NCI-H2196 (cell line): ENCODE measurements around the gene ADM.

Experiments used
- DNase-seq: peaks from one replicate; lab custom pipeline; 2025; ENCODE audit not compliant: unreplicated experiment; lab: John Stamatoyannopoulos, UW

ADM gene

DNA sequence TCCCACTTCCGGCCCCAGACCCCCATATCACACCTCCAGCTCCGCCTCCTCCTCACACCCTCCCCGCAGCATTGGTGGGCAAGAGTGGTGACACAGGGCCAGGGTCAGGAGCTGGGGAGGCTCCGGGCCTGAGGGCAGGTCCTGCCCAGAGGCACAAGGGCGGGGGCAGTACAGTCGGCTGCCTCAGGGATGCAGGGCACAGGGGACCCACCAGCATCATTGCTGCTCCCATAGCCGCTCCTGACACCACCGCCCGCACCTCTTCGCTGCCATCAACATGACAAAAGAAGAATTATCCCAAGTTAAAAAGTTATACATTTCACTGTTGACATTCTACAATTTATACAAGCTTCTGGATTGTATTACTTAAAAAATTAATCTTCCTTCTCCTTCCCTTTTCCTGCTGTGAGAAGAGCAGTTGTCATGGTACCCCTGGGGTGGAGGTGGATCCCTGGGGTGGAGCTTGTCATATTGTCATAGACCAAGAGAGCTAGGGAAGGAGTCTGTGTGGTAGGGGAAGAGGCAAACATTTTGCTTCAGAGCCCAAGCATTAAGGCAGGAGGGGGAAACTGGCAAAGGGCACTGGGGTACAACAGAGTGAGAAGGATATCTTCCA, 15.0 kb upstream of the ADM start:
- DNase-seq, result no peak

DNA sequence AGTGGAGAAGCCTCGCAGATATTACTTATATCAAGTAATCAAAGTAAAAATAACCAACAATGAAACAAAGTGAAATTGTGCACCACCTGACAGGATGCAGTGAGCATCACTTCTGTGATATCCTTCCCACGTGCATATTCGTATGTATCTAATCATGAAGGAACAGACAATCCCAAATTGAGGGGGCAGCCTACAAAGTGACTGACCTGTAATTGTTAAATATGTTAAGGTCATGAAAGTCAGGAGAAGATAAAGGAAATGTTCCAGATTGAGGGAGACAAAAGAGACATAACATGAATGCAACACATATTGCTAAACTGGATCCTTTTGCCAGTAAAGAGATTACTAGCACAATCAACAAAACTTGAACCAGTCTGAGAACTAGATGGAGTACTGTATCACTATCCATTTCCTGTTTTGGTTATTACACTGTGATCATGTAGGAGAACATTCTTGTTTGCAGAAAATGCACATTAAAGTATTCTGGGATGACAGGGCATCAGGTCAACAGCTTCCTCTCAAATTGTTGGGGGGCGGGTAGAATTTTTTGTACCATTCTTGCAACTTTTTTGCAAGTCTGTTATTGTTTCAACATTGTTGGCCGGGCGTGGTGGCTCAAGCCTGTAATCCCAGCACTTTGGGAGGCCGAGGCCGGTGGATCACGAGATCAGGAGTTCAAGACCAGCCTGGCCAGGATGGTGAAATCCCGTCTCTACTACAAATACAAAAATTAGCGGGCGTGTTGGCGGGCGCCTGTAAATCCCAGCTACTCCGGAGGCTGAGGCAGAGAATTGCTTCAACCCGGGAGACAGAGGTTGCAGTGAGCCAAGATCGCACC, 12.9 kb upstream of the ADM start:
- no peak for DNase-seq

DNA sequence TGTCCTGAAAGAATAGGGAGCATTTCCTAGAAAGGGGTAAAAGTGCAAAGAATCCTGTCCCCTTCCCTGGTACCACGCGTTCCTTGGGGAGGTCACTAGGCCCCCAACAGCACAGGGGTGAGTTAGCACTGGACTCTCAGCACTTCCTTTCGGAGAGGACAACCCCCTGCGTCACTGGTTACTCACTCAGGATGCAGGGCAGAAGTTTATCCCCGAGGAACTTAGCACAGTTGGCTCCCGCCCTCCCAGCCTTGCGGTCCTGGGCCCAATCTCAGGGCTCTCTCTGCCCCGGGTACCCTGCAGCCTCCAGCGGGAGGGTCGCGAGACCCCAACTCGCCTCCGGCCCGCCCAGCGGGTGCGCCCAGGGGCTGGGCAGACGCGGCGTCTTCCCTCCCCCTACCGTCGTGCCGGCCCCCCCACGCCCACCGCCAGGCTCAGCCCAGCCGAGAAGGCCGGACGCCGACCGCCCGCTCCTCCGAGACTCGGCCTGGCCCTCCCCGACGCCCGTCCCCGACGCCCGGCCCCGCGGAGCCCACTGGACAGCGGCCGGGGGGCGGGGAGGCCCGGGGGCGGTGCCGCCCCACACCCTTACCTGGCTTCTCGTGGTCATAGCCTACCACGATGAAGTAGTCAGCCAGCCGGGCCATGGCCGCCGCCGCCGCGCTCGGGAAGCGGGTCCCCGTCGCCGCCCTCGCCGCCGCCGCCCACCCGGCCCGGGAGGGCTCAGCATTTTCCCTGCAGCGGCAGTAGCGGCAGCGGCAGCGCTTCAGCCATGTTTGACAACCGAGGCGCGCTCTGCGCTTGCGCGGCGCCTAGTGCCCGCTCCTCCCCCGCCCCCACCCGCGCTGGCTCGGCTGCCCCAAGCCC, 11.2 kb upstream of the ADM start, which contains the start of gene SBF2:
Gene SBF2, minus strand, starts transcription at position 797 of the 867 bp plus-strand sequence. Its CDS starts 150 bp downstream, at position 647.
- DNase-seq, result peak; percentile 82

DNA sequence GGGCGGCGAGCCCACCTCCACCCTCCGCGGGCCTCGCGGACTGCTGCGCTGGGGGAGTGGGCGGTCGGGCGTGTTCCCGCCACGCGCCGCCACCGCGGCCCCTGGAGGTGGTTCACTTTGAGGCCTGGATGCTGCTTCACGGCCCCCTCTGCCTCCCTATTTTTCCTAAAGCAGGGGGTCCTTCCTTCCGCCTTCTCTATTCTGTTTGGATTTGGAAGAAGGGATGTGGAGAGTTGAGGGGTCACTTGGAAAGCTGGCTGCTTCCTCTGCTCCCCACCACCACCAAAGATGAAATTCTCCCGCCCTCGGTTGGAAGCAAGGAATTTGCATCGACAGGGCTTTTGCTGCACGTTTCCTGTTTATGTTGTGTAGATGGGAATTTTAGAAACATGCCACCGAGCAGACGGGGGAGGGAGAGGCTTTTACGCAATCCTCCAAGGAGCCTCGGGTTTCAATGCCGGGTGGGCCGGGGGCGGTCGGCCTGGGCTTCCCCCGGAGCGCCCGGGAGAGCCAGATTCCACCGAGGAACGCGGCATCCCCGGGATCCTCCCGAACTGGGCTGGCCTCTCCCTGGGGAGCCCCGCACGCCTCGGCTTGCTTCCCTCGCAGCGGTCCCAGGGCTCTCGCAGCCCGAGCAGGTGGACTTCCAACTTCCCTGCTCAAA, 10.5 kb upstream of the ADM start:
- no peak for DNase-seq

DNA sequence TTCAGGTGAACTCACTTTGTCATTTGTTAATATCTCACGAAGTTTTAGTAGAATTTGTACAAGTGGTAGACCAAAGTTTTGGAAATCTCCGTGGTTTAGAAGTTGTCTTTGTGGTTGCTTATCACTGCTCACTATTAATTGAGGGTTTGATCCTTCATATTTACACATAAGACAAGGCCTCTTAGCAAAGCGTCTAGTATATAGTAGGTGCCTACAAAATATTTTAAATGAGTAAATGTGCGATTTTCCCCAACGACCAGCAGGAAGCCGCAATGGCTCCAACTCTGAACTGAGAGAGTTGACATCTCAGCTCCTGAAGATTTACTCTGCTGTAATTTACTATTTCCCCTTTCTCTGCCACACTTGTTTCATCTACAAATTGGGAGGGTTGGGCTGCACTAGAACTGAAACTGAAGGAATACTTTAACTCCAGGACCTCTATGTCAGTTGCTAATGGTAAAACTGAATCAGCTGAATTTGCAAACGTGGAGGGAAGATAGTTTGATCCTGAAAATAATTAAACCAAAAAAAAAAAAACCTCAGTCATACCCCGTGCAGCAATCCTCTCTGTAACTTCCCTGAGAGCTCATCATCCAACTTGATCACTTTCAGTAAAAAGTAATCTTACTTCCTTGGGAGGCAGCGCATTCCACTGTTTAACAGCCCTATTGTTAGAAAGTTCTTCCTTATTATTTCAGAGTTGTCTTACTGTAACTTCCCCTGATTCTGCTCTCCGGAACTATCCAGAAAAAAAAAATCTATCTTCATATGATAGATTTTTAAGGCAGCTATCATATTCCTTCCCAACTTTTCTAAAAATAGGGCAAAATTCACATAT, 9.6 kb upstream of the ADM start:
- no peak for DNase-seq

DNA sequence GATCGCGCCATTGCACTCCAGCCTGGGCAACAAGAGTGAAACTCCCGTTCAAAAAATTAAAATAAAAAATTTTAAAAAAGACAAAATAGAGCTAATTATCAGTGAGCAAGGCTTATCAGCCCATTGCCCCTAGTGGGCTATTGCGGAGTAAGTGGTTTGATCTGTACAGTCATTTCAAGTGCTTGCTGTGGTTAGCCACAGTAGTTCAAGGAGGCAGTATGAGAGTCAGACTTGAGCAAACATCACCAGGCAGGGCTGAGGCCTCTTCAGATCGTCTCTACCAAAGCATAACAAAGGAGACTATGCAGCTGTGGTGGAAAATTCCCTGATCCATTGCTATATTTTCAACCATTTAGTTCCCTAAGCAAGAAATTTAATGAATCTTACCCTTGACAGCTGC, 6.5 kb upstream of the ADM start:
- peak; percentile 68 for DNase-seq

DNA sequence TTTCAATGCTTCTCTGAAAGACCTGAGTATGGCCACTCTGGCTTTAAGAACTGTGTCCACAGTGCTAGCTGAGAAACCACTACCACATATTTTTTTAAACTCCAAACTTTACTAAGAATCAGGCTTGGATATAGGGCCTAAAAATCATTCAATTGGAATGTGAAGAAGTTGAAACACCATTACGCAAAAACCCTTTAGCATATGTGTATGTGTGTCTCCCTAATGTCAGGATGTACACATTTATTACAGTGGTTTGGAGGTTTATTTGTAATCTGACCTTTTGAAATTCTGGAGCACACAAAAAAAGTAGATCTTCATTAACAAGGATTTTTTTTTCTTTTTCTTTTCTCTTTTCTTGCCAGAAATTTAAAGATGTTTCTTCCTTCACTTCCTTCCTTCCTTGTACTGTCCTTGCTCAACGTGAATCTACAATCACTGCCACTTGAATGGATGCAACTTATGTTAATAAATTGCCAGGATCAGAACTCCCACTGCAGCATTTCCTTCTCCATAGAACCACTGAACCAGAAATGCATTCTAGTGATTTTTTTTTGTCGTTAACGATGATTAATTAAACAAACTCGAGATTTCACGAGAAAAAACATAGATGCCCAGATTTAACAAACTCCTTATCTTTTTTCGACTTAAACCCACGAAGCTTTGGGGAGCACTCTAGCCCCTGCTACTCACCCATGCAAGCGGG, 3.1 kb upstream of the ADM start:
- DNase-seq, result no peak

DNA sequence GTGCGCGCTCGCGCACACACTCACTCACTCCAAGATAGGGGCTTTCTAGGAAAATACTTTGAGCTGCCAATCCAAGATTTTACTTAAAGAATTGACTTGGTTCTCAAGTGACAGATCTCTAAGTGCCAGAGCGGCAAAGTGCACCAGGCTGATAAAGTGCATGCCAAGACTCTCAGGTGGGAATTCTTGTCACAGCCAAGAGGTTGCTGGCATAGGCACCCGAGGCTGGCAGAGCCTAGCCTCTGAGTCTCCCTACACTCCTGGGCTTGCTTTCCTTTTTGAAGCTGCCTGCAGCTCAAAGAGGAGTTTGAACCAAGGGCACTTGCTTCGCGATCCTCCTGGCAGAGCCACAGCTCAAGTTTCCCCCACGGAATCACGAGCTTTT, 2.5 kb upstream of the ADM start:
- DNase-seq, result no peak

DNA sequence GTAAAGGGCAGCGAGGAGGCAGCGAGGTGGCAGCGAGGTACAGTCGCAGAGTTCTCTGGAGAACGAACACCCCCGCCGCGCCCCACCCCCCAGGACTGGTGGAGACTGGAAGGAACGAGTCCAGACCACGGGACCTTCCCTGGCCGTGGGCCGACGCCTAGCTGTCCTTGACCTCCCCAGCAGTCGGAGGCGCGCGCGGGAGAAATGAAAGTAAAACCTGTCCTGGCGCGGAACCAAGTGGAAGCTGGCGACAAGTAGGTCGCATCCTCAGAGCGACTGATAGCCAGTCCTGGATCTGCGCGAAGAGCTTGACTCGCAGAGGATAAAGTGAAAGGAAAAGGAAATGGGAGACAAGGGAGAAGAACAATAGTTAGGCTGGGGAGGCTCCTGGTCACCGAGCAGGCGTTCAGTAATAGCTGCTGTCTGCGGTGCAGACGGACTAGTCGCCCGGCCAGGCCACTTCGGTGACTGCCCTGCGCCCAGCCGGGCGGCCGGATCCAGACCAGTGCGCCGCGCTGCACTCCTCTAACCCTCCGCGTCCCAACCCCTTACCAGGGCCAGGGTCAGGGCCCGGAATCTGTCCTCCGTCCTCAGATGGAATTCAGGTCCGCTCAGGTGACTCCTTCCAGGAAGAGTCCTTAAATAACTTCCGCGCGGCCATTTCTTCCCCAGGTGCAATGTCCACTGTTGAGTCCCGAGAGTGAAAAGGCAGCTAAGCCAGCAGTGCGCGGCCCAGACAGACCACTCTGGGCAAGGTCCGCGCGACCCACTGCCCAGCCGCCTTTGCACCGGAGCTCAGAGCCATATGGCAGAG, 1.9 kb upstream of the ADM start:
- peak; percentile 69 for DNase-seq

DNA sequence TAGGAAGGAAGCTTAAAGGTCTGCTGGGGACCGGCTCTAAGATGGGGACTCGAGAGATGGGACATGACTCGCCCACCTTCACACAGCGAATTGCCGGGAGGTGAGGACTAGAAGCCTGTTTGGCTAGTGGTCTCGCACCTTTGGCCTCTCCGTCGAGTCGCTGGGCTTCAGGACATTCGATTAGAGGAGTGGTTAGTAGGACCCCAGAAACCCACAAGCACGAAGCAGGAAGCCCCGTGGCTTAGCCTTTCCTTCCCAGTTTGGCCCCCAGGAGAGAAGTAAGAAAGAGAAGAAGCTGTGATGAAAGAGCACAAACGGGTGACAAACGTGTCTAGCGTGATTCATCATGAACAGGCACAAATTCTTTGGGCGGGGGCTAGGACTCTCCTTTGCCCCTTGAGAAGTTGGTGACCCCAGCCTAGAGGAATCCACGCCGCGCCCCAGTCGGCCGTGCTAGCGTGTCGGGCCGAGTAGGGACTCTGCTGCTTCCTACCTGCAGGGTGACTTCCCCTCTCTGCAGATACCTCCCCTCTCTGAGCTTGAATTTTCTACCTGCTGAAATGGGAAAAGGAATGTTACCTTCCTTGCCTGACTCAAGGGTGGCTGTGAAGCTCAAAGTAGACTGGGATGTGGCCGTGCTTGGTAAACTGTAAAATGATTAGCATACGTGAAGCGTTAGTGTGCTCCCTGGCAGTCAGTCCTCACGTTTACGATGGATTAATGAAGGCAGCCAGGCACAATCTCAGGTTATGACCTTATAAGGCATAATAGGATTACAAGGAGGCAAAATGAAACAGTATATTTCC, 1.1 kb upstream of the ADM start:
- DNase-seq, result peak; percentile 55

DNA sequence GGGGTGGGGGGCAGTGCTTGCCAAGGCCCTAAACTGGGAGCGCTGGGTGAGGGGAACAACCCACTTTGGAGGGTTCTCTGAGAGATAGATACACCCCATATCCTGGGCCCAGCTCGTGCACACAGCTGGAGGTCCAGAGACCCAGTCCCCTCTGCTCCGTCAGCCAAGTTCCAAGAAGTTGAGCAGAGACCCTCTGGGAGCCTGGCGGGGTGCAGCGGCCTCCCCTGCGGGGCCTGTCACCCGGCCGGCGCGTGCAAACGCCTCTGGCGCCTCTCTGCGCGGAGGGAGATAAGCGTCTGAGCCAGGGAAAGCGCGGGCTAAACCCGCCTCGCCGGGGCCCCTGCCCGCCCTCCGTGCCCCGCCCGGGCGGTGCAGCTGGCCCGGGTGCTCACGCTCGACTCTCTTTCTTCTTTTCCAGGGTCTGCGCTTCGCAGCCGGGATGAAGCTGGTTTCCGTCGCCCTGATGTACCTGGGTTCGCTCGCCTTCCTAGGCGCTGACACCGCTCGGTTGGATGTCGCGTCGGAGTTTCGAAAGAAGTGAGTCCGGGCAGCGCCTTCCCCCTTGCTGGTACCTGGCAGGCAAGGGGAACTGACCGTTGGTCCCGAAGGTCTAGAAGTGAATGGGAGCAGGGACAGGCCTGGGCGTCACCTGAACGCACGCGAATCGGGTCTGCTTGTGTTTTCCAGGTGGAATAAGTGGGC, 540 bp downstream of the ADM start:
- peak; percentile 21 for DNase-seq

DNA sequence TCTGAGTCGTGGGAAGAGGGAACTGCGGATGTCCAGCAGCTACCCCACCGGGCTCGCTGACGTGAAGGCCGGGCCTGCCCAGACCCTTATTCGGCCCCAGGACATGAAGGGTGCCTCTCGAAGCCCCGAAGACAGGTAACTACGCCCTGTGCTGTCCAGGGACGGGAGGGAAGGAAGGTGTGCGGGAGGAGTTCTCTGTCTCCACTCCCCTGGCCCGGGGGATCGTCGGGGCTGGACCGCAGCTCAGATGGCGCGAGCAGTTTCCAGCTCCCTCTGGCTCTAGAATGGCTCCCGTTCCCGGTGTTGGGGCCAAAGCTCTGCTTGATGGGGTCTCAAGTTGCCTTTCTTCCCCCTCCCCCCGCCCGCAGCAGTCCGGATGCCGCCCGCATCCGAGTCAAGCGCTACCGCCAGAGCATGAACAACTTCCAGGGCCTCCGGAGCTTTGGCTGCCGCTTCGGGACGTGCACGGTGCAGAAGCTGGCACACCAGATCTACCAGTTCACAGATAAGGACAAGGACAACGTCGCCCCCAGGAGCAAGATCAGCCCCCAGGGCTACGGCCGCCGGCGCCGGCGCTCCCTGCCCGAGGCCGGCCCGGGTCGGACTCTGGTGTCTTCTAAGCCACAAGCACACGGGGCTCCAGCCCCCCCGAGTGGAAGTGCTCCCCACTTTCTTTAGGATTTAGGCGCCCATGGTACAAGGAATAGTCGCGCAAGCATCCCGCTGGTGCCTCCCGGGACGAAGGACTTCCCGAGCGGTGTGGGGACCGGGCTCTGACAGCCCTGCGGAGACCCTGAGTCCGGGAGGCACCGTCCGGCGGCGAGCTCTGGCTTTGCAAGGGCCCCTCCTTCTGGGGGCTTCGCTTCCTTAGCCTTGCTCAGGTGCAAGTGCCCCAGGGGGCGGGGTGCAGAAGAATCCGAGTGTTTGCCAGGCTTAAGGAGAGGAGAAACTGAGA, 1.4 kb downstream of the ADM start:
- DNase-seq, result no peak

DNA sequence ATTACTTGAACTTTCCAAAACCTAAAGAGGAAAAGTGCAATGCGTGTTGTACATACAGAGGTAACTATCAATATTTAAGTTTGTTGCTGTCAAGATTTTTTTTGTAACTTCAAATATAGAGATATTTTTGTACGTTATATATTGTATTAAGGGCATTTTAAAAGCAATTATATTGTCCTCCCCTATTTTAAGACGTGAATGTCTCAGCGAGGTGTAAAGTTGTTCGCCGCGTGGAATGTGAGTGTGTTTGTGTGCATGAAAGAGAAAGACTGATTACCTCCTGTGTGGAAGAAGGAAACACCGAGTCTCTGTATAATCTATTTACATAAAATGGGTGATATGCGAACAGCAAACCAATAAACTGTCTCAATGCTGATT, 2.1 kb downstream of the ADM start:
- no peak for DNase-seq

DNA sequence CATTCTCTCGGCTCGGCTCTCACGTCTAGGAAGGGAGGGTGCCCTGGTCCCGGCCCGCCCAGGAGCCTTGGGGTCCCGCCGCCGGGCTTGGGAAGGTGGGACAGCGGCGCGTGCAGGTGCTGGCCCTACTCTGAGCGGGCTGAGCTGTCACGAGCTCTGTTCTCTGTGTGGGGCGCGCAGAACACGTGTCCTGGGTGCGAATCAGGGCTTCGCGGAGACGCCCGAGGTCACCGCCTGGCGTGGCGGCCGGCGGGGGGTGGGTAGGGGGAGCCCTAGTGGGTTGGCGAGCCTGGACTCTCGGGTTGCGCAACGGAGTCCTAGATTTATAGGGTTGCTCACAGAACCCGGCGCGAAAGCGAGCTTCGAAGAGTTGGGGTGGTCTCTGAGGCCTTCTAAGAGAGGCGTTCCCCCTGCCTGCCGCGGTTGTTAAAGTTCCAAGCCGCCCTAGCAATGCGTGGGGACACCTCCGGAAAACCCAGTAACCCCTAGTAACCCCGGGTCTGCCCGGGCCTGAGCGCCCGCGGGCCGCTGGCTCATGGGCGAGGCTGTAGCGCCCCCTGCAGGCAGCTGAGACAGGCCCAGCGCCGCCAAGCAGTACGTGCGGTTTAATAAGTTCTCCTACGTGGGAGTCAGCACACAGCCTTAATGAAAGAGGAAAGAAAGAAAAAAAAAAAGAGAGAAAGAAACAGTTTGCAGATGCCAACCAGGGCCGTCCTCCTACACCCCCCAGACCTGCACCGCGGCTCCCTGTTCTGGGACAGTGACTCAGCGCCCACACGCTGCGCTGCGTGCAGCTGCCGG, 2.7 kb downstream of the ADM start:
- peak; percentile 90 for DNase-seq

DNA sequence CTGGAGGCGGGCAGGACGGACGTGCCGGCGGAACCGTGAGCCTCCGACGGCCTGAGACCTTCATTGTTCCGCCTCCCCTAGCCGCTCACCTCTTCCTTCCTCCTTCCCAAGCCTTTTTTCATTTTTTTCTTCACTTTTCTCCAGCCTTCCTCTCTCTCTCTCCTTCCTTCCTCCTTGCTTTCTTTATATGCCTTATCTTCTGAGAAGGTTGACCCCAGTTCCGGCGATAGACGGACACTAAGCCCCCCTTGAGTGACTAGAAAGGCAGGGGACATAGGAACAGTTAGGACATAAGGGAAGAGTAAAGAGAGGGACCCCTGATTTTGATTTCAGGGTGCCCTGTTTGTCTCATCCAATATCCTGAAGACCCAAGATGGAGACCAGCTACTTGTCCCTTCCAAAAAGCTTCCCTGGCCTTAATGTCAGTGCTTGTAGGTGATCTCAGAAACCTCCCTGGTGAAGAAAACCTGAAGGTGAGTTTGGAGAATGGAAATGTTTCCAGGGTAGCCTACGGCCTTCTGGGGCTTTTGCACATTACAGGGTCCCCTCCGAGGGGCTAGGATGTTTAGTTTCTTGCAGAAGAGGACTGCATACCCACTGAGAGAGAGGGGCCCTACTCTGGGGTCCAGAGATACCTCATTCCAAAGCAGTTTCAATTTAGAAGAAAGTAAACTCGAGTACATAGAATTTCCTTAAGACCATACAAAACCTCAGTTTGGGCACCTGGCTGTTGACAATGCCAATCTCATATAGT, 3.5 kb downstream of the ADM start:
- DNase-seq, result no peak
